NCI-H524 (cell line): ENCODE data around the gene GRK3.
"Not testable (repeated sequence)": the region's sequence is repeated elsewhere in the genome, so short reads cannot be mapped to it uniquely, and the experiment has no call there.

Experiments used
- DNase-seq, 2 experiments: peaks; one replicate each; lab custom pipeline; 2025; lab: John Stamatoyannopoulos, UW

The GRK3 gene

GRCh38 chr22:25698978-25699377 lies 134.5 kb downstream of the GRK3 start:
- DNase-seq: no peak

- peak; percentile 76 to 92 for DNase-seq
These were observed 136.7 kb downstream of the GRK3 start for GRCh38 chr22:25701056-25701780.

DNA sequence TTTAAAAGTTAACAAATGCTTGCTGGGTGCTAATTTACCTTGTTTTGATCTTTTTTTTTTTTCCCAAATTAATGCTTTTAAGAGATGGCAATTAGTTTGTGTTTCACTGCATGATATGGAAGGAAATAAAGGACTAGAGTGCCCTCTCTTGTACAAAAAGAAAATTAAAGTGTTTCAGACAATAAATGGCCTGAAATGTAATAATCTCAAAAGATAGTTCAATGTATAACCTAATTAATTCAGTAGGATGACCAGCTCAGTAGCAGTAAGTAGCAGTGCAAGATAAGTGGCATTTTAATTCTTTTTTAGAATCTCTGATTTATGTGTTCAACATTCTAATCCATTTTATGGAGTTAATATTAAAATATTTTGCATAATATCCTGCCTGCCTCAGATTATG lies 137.6 kb downstream of the GRK3 start:
- DNase-seq: peak in 1 of 2 experiments; percentile 52

DNA sequence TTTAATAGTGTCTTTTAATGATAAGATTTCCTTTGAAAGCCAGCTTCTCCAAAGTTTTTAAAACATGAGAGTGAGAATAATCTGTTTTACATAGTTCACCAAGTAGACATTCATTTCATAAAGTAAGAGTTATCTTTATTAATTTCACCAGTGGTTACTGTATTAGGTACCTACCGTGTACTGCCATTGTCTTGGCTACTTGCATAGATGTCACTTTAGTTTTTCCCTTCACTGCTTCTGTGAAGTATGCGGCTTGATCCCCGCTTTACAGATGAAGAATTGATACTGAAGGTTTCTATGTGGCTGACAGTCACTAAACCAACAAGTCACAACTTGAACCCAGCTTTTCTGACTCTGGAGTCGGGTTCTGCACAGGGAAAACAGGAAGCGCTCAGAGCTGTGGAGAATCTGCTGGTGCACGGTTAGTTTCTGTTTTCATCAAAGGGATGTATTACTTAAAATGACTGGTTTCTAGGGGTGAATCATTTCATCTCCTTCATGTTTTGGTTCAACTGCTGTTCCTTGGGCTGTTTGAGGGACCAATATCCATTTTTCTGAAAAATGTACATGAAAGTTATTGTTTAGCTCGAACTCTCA lies 138.2 kb downstream of the GRK3 start:
- DNase-seq: no peak

DNA sequence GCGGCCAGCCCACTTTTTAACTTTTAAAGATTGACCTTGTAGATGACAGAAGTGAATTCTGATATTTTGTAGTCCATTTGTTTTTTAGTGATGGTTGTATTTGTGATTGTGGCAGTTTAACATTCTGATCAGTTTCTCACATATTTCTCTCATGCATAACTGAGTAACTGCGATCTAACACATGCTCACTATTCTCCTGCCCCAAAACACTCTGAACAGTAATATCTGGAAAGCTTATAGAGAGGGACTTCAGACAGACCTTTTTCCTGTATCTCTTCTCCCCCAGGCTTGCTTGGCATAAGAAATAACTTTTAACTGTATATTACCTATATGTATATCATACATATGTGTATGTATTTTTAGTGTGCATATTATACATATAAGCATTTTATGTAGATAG lies 140.2 kb downstream of the GRK3 start:
- DNase-seq: no peak

DNA sequence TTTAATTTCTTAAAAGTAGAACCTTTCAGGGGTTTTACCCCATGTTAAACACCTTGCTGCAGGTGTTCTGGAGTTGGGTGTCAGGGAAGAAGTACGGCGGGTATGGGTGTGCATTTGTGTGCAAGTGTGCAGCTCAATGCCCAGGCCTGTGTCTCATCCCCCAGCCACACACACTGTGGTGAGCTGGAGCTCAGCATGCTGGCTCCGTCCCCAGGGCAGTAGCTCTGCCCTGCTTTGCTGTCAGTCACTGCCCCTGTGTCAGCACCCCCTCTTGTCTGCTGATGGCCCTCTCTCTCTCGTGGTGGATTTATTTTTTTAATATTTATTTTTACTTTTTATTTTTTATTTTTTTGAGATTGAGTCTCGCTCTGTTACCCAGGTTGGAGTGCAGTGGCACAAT lies 141.7 kb downstream of the GRK3 start:
- no peak for DNase-seq

DNA sequence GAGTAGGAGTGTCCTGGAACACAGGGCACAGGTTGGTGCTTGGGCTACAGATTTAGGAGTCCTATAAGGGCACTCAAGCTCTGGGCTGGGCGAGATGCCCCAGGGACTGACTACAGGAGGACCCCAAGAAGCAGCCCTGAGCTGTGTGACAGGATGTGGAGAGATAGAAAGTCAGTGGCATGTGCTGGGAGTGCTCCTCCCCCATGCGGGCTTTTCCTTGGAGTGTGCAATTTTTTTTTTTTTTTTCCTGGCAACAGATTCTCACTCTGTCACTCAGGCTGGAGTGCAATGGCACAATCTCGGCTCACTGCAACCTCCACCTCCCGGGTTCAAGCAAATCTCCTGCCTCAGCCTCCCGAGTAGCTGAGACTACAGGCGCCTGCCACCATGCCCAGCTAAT lies 144.0 kb downstream of the GRK3 start:
- DNase-seq: not testable (repeated sequence)

DNA sequence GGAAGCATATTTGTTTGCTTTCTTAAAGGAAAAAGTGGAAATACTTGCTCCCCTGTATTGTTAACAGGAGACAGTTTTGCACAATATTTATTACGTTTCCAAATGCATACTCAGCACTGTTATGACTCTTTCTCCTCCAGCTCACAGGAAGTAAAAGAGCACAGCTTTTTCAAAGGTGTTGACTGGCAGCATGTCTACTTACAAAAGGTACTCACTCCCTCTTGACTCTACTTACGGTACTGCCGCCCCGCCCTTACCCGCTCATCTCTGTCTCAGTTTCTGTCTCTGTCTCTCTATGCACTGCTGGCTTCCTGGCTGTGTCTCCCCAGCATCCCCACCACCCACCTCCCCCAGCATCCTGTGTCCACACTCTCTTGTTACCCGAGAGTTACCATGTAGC lies 145.3 kb downstream of the GRK3 start:
- no peak for DNase-seq

- no peak for DNase-seq
These were observed 146.0 kb downstream of the GRK3 start for GRCh38 chr22:25710501-25710900.

DNA sequence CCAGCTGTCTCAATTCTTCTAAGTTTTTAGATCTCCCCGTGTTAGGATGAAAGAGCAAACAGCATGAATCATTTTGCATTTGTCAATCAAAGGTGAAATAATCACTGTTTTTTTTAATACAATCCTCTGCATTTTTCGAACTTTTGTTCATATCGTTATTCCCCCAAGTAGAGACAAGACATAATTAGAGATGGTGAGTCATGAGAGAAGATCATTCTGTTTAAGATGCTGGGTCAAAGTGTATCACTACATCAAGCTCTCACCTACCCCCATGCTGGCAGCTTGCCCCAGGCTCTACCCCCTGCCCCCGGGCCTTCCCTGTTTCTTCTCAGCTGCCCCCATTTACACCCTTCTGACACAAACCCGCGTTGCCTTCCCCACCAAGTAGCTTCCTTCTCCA lies 147.0 kb downstream of the GRK3 start:
- DNase-seq: no peak

- no peak for DNase-seq
These were observed 148.4 kb downstream of the GRK3 start for GRCh38 chr22:25712661-25713400.

- DNase-seq: no peak
These were observed 149.6 kb downstream of the GRK3 start for GRCh38 chr22:25714070-25714469.

GRCh38 chr22:25714739-25715138 lies 150.3 kb downstream of the GRK3 start:
- DNase-seq: no peak

GRCh38 chr22:25716637-25717036 lies 152.2 kb downstream of the GRK3 start:
- DNase-seq: no peak

DNA sequence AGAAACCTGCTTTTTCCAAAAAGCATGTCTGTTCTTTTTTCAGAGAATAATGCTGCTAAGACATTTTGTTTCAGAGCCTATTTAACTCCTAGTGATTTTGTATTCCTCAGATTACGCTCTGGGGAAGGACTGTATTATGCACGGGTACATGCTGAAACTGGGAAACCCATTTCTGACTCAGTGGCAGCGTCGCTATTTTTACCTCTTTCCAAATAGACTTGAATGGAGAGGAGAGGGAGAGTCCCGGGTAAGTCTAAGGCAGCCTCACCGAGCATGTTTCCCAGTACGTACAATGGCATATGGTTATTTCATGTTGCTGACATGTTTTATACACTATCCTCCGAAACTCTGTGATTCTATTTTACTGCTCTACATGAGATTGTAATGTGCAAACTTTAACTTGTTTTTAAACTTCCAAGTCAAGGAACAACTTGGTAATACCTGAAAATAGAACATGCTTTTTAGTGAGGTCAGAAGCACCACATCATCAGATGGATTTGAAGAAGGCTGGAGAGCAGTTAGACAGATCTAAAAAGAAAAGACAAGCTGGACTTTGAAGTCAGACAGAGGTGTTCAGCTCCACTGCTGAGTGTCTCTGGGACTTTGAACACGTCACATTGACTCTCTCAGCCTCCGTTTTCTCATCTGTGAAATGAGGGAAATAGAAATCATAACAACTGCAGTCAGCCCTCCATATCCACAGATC lies 153.8 kb downstream of the GRK3 start:
- no peak for DNase-seq

- DNase-seq: no peak
These were observed 157.7 kb downstream of the GRK3 start for GRCh38 chr22:25722223-25722622.

DNA sequence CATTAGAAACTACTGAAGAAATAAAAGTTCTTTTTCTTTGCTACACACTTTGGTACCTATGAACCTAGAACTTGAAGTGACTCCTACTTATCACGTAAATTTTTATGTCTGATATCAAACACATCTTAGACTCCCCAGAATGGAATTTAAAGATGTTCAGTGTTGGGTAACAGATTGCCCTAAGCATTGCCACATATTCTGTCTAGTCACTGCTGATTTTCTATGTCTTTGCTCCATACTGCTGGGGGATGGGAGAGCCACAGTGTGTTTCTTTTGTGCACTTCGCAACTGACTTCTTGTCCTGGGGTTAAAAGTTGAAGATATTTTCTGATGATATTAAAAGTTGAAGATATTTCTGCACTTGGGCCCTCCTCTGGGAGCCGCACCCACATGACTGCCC lies 158.2 kb downstream of the GRK3 start:
- DNase-seq: no peak

GRCh38 chr22:25726241-25726640 lies 161.8 kb downstream of the GRK3 start:
- DNase-seq: no peak

DNA sequence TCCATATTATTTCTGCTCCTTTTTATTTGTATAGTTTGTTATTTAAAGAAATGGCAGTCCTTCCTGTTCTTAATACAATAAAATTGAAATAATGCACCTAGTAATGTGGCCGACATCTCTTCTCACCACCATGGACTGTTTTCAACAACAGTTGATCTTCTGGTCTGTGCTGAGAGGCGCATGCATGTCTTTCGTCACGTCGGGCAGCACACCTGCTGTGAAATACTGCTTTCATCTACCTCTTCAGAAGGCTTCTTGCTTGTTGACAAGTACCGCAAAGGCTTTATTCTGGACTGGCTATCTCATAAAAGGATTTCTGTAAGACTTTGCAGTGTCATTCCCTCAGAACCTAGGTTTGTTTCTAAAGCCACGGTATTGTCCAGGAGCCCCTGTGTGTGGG lies 163.6 kb downstream of the GRK3 start:
- DNase-seq: peak in 1 of 2 experiments; percentile 19

DNA sequence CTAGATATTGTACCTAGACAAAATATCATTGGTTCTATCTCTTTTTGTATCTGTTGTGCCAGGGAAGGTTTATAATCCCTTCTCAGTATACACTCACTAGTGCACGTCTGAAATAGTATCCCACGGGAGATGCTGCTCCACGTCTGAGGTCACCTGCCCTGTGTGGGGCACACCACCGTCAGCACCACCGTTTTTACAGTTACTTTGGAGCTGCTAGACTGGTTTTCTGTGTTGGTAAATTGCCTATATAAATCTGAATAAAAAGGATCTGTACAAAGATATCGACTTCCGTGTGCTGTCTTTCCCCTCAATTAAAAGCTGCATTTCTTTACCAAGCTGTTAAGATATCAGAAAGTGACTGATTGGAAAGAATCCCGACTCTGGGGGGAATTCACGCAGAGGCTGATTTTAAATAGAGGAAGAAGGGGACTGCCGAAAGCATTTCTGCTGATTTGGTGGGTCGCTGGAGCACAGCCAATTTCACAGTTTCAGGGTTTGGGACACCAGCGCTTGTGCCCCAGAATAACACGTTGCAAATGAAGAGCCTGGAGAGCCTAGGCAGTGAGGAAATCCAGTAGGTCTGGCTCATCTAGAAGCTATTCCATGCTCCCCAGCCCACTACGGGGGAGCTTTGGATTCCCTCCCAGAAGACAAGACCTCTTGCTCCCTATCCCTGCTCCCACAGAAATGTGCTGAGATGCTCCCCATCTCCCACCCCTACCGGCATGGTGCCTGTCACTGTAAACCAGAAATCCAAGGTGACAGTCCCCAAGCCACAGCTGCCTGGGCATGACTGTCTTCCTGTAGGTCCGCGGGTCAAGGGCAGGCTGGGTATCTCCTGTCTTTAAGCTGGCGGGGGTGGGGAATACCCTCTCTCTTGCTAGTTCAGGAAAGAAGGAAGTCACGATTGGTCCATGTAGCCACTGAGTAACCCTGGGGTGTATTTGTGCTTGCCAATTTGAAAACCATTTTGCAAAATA lies 164.8 kb downstream of the GRK3 start:
- DNase-seq: no peak

DNA sequence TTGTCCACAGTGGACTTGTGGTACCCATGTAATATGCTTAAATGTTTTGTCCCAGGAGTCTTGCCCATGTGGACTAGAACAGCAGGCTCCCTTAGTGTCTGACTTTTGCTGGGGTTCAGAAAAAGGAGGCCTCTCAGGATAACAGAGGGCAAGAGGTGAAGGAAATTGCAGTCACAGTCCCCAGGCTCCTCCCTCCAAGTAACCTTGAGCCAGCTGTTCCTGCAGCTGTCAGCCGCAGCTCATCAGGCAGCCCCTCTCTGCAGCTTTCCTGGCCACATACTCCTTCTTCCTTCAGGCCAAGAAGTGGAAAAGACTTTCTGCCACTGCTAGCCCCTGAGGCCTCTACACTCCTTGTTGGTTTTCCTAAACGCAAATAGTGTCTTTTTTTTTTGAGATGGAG lies 171.2 kb downstream of the GRK3 start:
- DNase-seq: no peak
